Progenitor cell of endocrine pancreas (in vitro differentiated cells): ENCODE measurements around the gene TJP3. TPM values are rescaled to one million over a fixed set of nuclear protein-coding genes. Genes with fewer than 3 reads are reported as not detected.
A peak's percentile ranks its signal among the peaks of the same experiment; 100 is the strongest.
"Not testable (repeated sequence)": the region's sequence is repeated elsewhere in the genome, so short reads cannot be mapped to it uniquely, and the experiment has no call there.

Source experiments
- DNase-seq: peaks from one replicate; pipeline ENCODE4 v3.0.0; 2021; ENCODE audit warnings: low spot score; ENCODE audit not compliant: unreplicated experiment
- H3K27ac Mint-ChIP-seq: 2 replicates; pipeline ENCODE4 v1.8.0; 2021; ENCODE audit warnings: mild to moderate bottlenecking, moderate library complexity, mixed read lengths
- H3K27me3 Mint-ChIP-seq: 2 replicates; pipeline ENCODE4 v1.8.0; 2021; ENCODE audit warnings: mixed read lengths
- H3K36me3 Mint-ChIP-seq: 2 replicates; pipeline ENCODE4 v1.8.0; 2022; ENCODE audit warnings: mixed read lengths; ENCODE audit not compliant: insufficient read depth
- H3K4me1 Mint-ChIP-seq: 2 replicates; pipeline ENCODE4 v1.8.0; 2021; ENCODE audit warnings: low read depth, mixed read lengths
- H3K4me3 Mint-ChIP-seq: 2 replicates; pipeline ENCODE4 v1.8.0; 2021; ENCODE audit warnings: low read depth, mild to moderate bottlenecking, moderate library complexity, mixed read lengths
- H3K9me3 Mint-ChIP-seq: 2 replicates; pipeline ENCODE4 v1.8.0; 2021; ENCODE audit warnings: low read depth, mixed read lengths
- total RNA-seq: library from RNA; stranded (reverse); gene quantifications from 2 replicates; pipeline ENCODE4 v1.2.1, GENCODE V29; 2021
- TF ChIP-seq, protein P1 (sequence below): fragments of 200-600 bp; sonication (generic); IDR thresholded peaks from one replicate; pipeline ENCODE4 v1.5.0; 2021; ENCODE audit warnings: antibody characterized with exemption, mild to moderate bottlenecking; ENCODE audit not compliant: unreplicated experiment

TJP3 gene
- total RNA-seq, 1 donor from 2014 or later, result 40.7 TPM

DNA sequence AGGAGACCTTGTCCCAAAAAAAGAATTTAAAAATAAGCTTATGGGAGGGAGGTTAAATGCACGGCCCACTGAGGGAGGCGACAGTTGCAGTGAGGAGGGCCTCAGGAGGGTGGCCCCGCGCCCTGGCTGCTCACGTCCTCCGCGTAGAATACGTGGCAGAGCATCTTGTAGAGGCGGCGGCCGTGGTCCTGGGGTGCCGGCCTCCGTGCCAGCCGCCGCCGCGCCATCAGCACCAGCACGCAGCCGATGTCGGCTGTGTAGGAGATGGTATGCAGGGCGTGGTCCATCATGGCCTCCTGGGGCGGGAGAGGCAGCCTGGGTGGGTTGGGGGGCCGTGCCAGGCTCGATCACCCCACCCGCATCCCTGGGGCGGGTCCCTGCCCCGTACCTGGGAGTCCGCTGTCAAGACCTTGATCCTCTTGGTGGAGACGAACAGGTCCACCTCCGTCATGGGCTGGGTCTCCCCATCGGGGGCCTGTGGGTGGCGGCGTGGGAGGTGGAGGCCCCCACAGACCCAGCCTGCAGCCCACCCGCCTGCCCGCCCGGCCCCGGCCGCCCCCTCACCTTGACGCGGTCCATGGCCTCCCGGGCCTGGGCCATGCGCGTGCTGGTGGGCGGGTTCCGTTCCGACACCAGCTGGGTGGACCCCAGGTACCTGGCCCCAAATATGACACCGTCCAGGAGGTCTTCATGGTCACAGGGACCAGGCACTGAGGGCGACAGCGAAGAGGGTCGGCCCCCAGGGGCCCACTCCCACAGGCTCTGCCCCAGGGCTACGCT is 45.6 kb downstream of the TJP3 start:
- Mint-ChIP-seq H3K27ac (no peak overlapping the region), H3K36me3 (peaks cover 13% of the 10 kb centered on the region), H3K4me1 (no peaks in the 10 kb centered on the region), H3K4me3 (no peak overlapping the region), H3K9me3 (no peaks in the 10 kb centered on the region), H3K27me3 (no peaks in the 10 kb centered on the region)
- DNase-seq, result no peak
- TF ChIP-seq, protein P1, sequence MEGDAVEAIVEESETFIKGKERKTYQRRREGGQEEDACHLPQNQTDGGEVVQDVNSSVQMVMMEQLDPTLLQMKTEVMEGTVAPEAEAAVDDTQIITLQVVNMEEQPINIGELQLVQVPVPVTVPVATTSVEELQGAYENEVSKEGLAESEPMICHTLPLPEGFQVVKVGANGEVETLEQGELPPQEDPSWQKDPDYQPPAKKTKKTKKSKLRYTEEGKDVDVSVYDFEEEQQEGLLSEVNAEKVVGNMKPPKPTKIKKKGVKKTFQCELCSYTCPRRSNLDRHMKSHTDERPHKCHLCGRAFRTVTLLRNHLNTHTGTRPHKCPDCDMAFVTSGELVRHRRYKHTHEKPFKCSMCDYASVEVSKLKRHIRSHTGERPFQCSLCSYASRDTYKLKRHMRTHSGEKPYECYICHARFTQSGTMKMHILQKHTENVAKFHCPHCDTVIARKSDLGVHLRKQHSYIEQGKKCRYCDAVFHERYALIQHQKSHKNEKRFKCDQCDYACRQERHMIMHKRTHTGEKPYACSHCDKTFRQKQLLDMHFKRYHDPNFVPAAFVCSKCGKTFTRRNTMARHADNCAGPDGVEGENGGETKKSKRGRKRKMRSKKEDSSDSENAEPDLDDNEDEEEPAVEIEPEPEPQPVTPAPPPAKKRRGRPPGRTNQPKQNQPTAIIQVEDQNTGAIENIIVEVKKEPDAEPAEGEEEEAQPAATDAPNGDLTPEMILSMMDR, result no peak

- H3K9me3 Mint-ChIP-seq, H3K36me3 Mint-ChIP-seq, H3K27ac Mint-ChIP-seq, DNase-seq, H3K27me3 Mint-ChIP-seq, H3K4me3 Mint-ChIP-seq, H3K4me1 Mint-ChIP-seq: not testable (repeated sequence)
Measured at GRCh38 chr19:3757705-3758104, 49.5 kb downstream of the TJP3 start.

GRCh38 chr19:3758297-3758696 is 50.1 kb downstream of the TJP3 start:
- H3K27ac Mint-ChIP-seq, DNase-seq, H3K27me3 Mint-ChIP-seq, H3K4me1 Mint-ChIP-seq, H3K36me3 Mint-ChIP-seq, H3K4me3 Mint-ChIP-seq, H3K9me3 Mint-ChIP-seq: not testable (repeated sequence)

GRCh38 chr19:3759482-3760254 is 51.5 kb downstream of the TJP3 start:
- Mint-ChIP-seq H3K4me3 (peak overlapping the region; percentile 45), H3K27me3 (no peaks in the 10 kb centered on the region), H3K9me3 (no peaks in the 10 kb centered on the region)

GRCh38 chr19:3760871-3761361 is 52.7 kb downstream of the TJP3 start:
- no peaks in the 10 kb centered on the region for H3K36me3 Mint-ChIP-seq
- TF ChIP-seq, protein P1, result no peak
- peak overlapping the region; percentile 96 for H3K27ac Mint-ChIP-seq
- H3K4me3 Mint-ChIP-seq, result peak overlapping the region; percentile 93
- peaks cover 7% of the 10 kb centered on the region for H3K4me1 Mint-ChIP-seq
- H3K9me3 Mint-ChIP-seq, result no peaks in the 10 kb centered on the region
- H3K27me3 Mint-ChIP-seq, result no peaks in the 10 kb centered on the region
- no peak for DNase-seq

More at GRCh38 chr19:3759482-3760254, 51.5 kb downstream of the TJP3 start:
- Mint-ChIP-seq H3K27ac (no peak overlapping the region), H3K4me1 (peaks cover 7% of the 10 kb centered on the region), H3K36me3 (peaks cover 3% of the 10 kb centered on the region)
- no peak for DNase-seq
- TF ChIP-seq, protein P1, result no peak

DNA sequence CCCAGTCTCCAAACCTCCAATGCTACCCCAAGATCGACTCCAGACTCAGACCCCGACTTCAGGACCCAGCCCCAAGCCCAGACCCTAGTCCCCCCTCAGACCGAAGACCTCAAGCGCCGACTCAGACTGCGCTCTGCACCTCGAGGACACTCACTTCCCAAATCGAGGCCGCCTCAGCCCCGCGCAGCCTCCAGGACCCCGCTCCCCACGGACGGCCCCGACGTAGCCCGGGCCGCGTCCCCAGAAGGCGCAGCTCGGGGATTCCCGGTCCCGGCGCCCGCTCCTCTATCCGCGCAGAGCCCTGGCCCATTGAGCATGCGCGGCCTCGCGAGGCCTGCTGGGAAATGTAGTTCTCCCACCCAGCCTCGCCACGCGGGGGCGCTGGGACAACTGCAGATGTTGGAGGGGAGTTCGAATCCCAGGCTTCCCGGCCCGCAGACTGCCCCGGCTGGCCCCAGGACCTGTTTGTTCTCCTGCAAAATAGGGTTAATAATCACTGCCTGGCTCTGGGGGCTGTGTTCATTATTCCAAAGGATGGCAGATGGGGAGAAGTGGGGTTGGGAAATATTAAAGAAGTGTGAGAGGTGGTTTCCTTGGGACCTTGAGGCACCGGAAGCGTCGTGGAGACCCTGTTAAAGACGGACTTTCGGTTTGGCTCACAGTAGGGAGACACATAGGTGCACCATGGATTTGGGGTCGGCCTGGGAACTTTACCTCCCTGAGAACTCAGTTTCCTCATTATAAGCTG is 53.4 kb downstream of the TJP3 start, which contains the start of gene APBA3:
Gene APBA3 (minus strand): TSS at position 311 of the 748 bp plus-strand sequence. CDS start 1,428 bp downstream, outside the sequence.
- Mint-ChIP-seq H3K27ac (peak within 1 kb of the TSS; percentile 99), H3K36me3 (peaks cover 1% of the 10 kb centered on the region), H3K27me3 (no peaks in the 10 kb centered on the region), H3K4me1 (peaks cover 7% of the 10 kb centered on the region), H3K9me3 (no peaks in the 10 kb centered on the region), H3K4me3 (peak within 1 kb of the TSS; percentile 94)
- peak; percentile 91 for DNase-seq
- TF ChIP-seq, protein P1, result peak; percentile 64
